K562 (cell line): ENCODE measurements around the gene EFCAB10. TPM values are rescaled to one million over a fixed set of nuclear protein-coding genes. Genes with fewer than 3 reads are reported as not detected.

Source experiments
- BACH1 ChIP-seq: fragments of 200-800 bp; sonication (Bioruptor generic); IDR thresholded peaks from 2 replicates; pipeline ENCODE4 v1.6.1; 2016; ENCODE audit warnings: missing genetic modification characterization, missing compliant biosample characterization
- BCOR ChIP-seq: fragments of 450-650 bp; IDR thresholded peaks from 2 replicates; pipeline ENCODE4 v1.6.1; 2016
- BRD9 ChIP-seq: fragments of 450-650 bp; IDR thresholded peaks from 2 replicates; pipeline ENCODE4 v1.6.1; 2018; ENCODE audit warnings: low read depth; ENCODE audit not compliant: partially characterized antibody
- KDM1A ChIP-seq, 2 experiments: fragments of 450-650 bp; IDR thresholded peaks; 2 replicates each; pipeline ENCODE4 v1.6.1; 2016; ENCODE audit warnings: mild to moderate bottlenecking in 2 of 2
- PHTF2 ChIP-seq: fragments of 250-450 bp; sonication (Bioruptor Pico); IDR thresholded peaks from 2 replicates; pipeline ENCODE4 v1.5.0; 2021; ENCODE audit warnings: mild to moderate bottlenecking
- RBM17 ChIP-seq: fragments of 200-400 bp; formaldehyde crosslinking; IDR thresholded peaks from 2 replicates; pipeline ENCODE4 v1.6.1; 2017; ENCODE audit warnings: low read depth, mild to moderate bottlenecking, low read length, borderline replicate concordance
- ZEB2 ChIP-seq: fragments of 450-650 bp; IDR thresholded peaks from 2 replicates; pipeline ENCODE4 v1.6.1; 2016
- polyA plus RNA-seq, 8 experiments: library from polyadenylated mRNA; depleted of rRNA in 4 of 8; stranded (reverse) in 5 of 8; unstranded in 3 of 8; fragments of >200 nt; fragmentation: Nextera tagmentation in 2 of 8; fragmentation: Illumina TruSeq in 1 of 8; extraction: Ambion mirVana in 2 of 8; extraction: Trizol in 1 of 8; gene quantifications; 2 replicates each; pipeline versions ENCODE4 v1.2.1 to v1.2.3, GENCODE V29; 2011 to 2014; ENCODE audit warnings: inconsistent platforms in 1 of 8, missing spikeins in 1 of 8
- total RNA-seq, 7 experiments: library from RNA; depleted of rRNA in 6 of 7; stranded (reverse); fragments of >200 nt in 6 of 7; fragmentation: Illumina TruSeq in 2 of 7; extraction: Trizol in 2 of 7; gene quantifications; 2 replicates each; pipeline versions ENCODE4 v1.2.1 to v1.2.3, GENCODE V29; 2011 to 2021; ENCODE audit warnings: low replicate concordance in 1 of 7
- TF ChIP-seq, protein P1 (sequence below): sonication (generic); formaldehyde crosslinking; IDR thresholded peaks from 2 replicates; pipeline ENCODE4 v1.4.0; 2020; ENCODE audit warnings: mild to moderate bottlenecking, missing genetic modification reagents
- TF ChIP-seq, protein P2 (sequence below): sonication (generic); formaldehyde crosslinking; IDR thresholded peaks from 2 replicates; pipeline ENCODE4 v1.8.1; 2023; ENCODE audit warnings: mild to moderate bottlenecking, missing genetic modification reagents, moderate library complexity

EFCAB10 gene
- total and polyA plus RNA-seq, 9 of the 15 experiments (the other 6 are each of a cell fraction or from before 2014, with no cell fraction given), result 5.0 to 21.4 (median 16.8) TPM

- TF ChIP-seq BRD9 (no peak), BCOR (peak; percentile 80), BACH1 (tag) (peak; percentile 77; the same call in 1 of the 2 replicates), KDM1A (IDR thresholded peaks at IDR 0.05) (0 out of 4 replicates have a peak, but pooled peaks have one; percentile 6 to 18), RBM17 (no peak), PHTF2 (no peak), ZEB2 (peak; percentile 30; the same call in 1 of the 2 replicates)
- TF ChIP-seq, protein P1, sequence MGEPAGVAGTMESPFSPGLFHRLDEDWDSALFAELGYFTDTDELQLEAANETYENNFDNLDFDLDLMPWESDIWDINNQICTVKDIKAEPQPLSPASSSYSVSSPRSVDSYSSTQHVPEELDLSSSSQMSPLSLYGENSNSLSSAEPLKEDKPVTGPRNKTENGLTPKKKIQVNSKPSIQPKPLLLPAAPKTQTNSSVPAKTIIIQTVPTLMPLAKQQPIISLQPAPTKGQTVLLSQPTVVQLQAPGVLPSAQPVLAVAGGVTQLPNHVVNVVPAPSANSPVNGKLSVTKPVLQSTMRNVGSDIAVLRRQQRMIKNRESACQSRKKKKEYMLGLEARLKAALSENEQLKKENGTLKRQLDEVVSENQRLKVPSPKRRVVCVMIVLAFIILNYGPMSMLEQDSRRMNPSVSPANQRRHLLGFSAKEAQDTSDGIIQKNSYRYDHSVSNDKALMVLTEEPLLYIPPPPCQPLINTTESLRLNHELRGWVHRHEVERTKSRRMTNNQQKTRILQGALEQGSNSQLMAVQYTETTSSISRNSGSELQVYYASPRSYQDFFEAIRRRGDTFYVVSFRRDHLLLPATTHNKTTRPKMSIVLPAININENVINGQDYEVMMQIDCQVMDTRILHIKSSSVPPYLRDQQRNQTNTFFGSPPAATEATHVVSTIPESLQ (CRISPR knock-in tag), result no peak
- TF ChIP-seq, protein P2, sequence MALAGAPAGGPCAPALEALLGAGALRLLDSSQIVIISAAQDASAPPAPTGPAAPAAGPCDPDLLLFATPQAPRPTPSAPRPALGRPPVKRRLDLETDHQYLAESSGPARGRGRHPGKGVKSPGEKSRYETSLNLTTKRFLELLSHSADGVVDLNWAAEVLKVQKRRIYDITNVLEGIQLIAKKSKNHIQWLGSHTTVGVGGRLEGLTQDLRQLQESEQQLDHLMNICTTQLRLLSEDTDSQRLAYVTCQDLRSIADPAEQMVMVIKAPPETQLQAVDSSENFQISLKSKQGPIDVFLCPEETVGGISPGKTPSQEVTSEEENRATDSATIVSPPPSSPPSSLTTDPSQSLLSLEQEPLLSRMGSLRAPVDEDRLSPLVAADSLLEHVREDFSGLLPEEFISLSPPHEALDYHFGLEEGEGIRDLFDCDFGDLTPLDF, result 0 out of 2 replicates have a peak, but pooled peaks have one; percentile 54
- TF ChIP-seq, all 486 proteins: peak for 16
Measured at GRCh38 chr7:105611856-105612775, 30.8 kb upstream of the EFCAB10 start (continued).
